Measurements from ENCODE around the gene NREP.

NREP gene

DNA sequence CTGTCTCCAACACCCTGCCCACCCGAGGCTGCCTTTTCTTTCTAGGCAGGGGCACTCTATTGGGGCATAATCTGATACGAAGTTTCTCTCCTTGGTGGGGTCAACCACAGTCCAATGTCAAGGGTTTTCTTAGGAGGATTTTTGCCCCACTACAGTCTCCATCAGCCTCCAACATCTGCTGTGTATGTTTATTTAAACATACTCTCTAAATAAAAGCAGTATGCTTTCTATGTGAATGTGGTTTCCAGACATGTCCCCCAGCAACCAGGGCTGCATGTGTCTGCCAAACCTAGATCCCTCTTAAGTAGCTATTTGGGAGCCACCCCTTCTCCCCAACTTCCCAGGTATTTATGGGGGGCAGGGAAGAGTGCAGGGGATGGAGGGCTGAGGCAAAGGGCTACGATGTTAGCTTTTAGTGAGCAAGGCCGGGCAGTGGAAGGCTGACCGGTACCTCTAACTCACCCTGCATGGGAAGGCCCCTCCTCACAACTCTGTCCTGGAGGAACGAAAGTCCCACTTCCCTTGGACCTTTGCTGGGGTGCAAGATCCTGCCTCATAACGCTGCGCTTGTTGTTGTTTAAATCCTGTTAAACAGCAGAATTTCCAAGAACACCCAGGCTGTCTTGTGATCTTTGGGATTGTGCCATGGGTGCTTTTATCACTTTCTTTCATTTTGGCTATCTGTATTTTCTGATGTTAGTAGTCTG, 75.4 kb downstream of the NREP start:
- no peaks in the 10 kb centered on the region for H3K79me2 ChIP-seq (ENCODE audit: control insufficient read depth, insufficient read depth, low read length, unreplicated experiment)
- H3K27ac ChIP-seq (ENCODE audit: low read depth, low read length): peak overlapping the region; percentile 82
- H3K4me3 ChIP-seq (ENCODE audit: low read depth, low read length): peak overlapping the region; percentile 56

DNA sequence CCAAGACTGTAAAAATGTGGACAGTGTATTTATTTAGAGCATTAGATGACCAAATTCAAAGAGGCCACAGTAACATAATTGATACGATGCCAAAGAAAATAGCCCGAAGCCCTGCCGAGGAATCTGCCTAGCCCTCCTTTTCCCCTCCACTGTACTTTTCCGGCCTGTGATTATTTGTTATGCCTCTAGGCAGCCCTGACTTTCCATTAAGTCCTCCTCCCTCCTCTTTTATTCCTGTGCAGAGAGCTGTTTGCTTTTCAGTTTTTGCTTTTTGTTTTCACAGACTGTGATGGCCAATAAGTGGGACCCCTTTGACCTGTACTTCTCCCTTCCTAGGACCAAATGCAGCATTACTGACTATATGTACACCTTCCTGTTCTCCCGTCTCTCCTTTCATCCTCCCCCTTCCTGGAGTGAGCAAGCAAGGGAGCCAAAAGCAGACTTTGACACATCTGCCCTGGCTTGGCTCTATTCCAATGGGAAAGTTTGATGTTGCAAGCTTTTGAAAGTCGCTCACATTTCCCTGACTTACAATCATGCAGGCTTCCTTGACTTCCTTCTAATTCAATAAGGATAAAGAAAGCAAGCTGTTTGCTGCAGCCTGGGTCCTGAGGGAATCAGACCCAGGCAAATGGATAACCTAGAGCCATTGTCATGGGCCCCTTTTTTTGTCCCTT, 76.1 kb downstream of the NREP start:
- peak overlapping the region; percentile 56 for H3K4me3 ChIP-seq (ENCODE audit: low read depth, low read length)
- H3K36me3 ChIP-seq (ENCODE audit: insufficient read depth, low read length): no peaks in the 10 kb centered on the region
- peaks cover 34% of the 10 kb centered on the region for H3K4me1 ChIP-seq (ENCODE audit: control insufficient read depth, insufficient read depth, low read length, unreplicated experiment)
- no peaks in the 10 kb centered on the region for H3K27me3 ChIP-seq (ENCODE audit: insufficient read depth, low read length)
- H2AFZ ChIP-seq (ENCODE audit: low read length, unreplicated experiment): peak overlapping the region; percentile 87
- H3K27ac ChIP-seq (ENCODE audit: low read depth, low read length): peak overlapping the region; percentile 82
- H3K79me2 ChIP-seq (ENCODE audit: control insufficient read depth, insufficient read depth, low read length, unreplicated experiment): no peaks in the 10 kb centered on the region

More for the DNA sequence above, 75.4 kb downstream of the NREP start:
- Histone ChIP-seq H3K36me3 (ENCODE audit: insufficient read depth, low read length) (no peaks in the 10 kb centered on the region), H3K27me3 (ENCODE audit: insufficient read depth, low read length) (no peaks in the 10 kb centered on the region), H2AFZ (ENCODE audit: low read length, unreplicated experiment) (peak overlapping the region; percentile 79), H3K4me1 (ENCODE audit: control insufficient read depth, insufficient read depth, low read length, unreplicated experiment) (peaks cover 28% of the 10 kb centered on the region)

DNA sequence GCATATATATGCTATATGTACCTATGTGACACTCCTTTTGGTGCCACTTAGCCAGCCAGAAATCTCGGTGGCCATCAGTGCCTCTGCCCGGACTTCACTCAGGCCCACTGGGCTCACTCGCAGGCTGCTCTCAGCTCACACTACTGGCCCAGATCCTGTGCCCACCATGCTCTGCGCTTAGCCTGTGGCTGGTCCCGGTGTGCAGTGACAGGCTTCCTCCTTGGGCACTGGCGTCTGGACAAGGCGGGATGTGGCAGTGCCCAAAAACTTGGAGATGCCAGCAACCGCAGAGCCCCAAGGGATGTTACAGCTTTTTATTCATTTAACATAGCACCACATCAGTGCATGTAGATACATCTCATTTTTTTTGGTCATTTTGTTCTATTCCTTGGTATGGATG, 77.4 kb downstream of the NREP start:
- Histone ChIP-seq H2AFZ (ENCODE audit: low read length, unreplicated experiment) (no peak overlapping the region), H3K4me3 (ENCODE audit: low read depth, low read length) (no peak overlapping the region), H3K79me2 (ENCODE audit: control insufficient read depth, insufficient read depth, low read length, unreplicated experiment) (no peaks in the 10 kb centered on the region), H3K4me1 (ENCODE audit: control insufficient read depth, insufficient read depth, low read length, unreplicated experiment) (peaks cover 34% of the 10 kb centered on the region), H3K27ac (ENCODE audit: low read depth, low read length) (no peak overlapping the region), H3K27me3 (ENCODE audit: insufficient read depth, low read length) (no peaks in the 10 kb centered on the region), H3K36me3 (ENCODE audit: insufficient read depth, low read length) (no peaks in the 10 kb centered on the region)
